Smooth muscle cell (in vitro differentiated cells): ENCODE results near the gene KRTAP5-2. TPM values are rescaled to one million over a fixed set of nuclear protein-coding genes. Genes with fewer than 3 reads are reported as not detected.

Experiments used
- DNase-seq: peaks from one replicate; lab custom pipeline; 2025; ENCODE audit not compliant: unreplicated experiment; lab: John Stamatoyannopoulos, UW
- H2AFZ ChIP-seq: fragments of 200-600 bp; sonication (generic); 2 replicates; pipeline ENCODE4 v1.6.0; 2016; ENCODE audit warnings: antibody characterized with exemption, low read depth, mild to moderate bottlenecking
- H3F3A ChIP-seq: fragments of 200-600 bp; sonication (generic); 2 replicates; pipeline ENCODE4 v1.6.0; 2017; ENCODE audit warnings: antibody characterized with exemption, low read depth
- H3K27ac ChIP-seq: fragments of 200-600 bp; sonication (generic); 2 replicates; pipeline ENCODE4 v1.5.1; 2016; ENCODE audit warnings: low read depth, mild to moderate bottlenecking
- H3K27me3 ChIP-seq: fragments of 200-600 bp; sonication (generic); 2 replicates; pipeline ENCODE4 v1.6.1; 2016; ENCODE audit warnings: low read depth, mild to moderate bottlenecking
- H3K36me3 ChIP-seq: fragments of 200-600 bp; sonication (generic); 2 replicates; pipeline ENCODE4 v1.5.1; 2016; ENCODE audit warnings: low read depth
- H3K4me1 ChIP-seq: fragments of 200-600 bp; sonication (generic); 2 replicates; pipeline ENCODE4 v1.5.1; 2016; ENCODE audit warnings: low read depth
- H3K4me2 ChIP-seq: fragments of 200-600 bp; sonication (generic); 2 replicates; pipeline ENCODE4 v1.6.0; 2016; ENCODE audit warnings: mild to moderate bottlenecking
- H3K4me3 ChIP-seq: fragments of 200-600 bp; sonication (generic); 2 replicates; pipeline ENCODE4 v1.5.1; 2016; ENCODE audit warnings: mild to moderate bottlenecking
- H3K79me2 ChIP-seq: fragments of 200-600 bp; sonication (generic); 2 replicates; pipeline ENCODE4 v1.6.0; 2016; ENCODE audit warnings: low read depth, mild to moderate bottlenecking
- H3K9ac ChIP-seq: fragments of 200-600 bp; sonication (generic); 2 replicates; pipeline ENCODE4 v1.6.0; 2016; ENCODE audit warnings: low read depth
- H3K9me3 ChIP-seq: fragments of 200-600 bp; sonication (generic); replicated peaks from 2 replicates; pipeline ENCODE4 v1.5.1; 2016; ENCODE audit warnings: low read depth
- H4K20me1 ChIP-seq: fragments of 200-600 bp; sonication (generic); 2 replicates; pipeline ENCODE4 v1.6.0; 2016; ENCODE audit warnings: low read depth
- CTCF ChIP-seq: fragments of 200-600 bp; sonication (generic); IDR thresholded peaks from 2 replicates; pipeline ENCODE4 v1.5.1; 2017; ENCODE audit warnings: borderline replicate concordance, mild to moderate bottlenecking, antibody characterized with exemption; ENCODE audit not compliant: insufficient read depth, poor library complexity, severe bottlenecking
- WGBS: methylation state at CpG from one replicate; pipeline ENCODE4 v1.1.7; 2016; ENCODE audit warnings: low lambda C conversion rate; 5-methylcytosine and 5-hydroxymethylcytosine counted together
- polyA plus RNA-seq: library from polyadenylated mRNA; unstranded; fragments of >200 nt; fragmentation: Nextera tagmentation; extraction: Ambion mirVana; gene quantifications from 2 replicates; pipeline ENCODE4 v1.2.1, GENCODE V29; 2016
- total RNA-seq: library from RNA; depleted of rRNA; stranded (reverse); fragments of >200 nt; gene quantifications from 2 replicates; pipeline ENCODE4 v1.2.3, GENCODE V29; 2014

The KRTAP5-2 gene
- total and polyA plus RNA-seq, 2 experiments from 2014 or later, result 0.14 TPM; not detected in 1

GRCh38 chr11:1574238-1574932 is 23.7 kb downstream of the KRTAP5-2 start:
- Histone ChIP-seq H3K4me3 (peak overlapping the region; percentile 75), H3K36me3 (no peaks in the 10 kb centered on the region), H3K79me2 (peaks cover 6% of the 10 kb centered on the region), H2AFZ (no peak overlapping the region), H3K9ac (no peak overlapping the region), H3K4me1 (no peaks in the 10 kb centered on the region), H3K9me3 (no peaks in the 10 kb centered on the region), H4K20me1 (peaks cover 18% of the 10 kb centered on the region), H3K27me3 (peaks cover 29% of the 10 kb centered on the region), H3K4me2 (peak overlapping the region; percentile 96), H3K27ac (no peak overlapping the region), H3F3A (no peaks in the 10 kb centered on the region)
- DNase-seq, result no peak
- peak; percentile 64 for TF ChIP-seq CTCF
- WGBS, result 1% methylated on average over 29 of the region's 64 CpGs

- Histone ChIP-seq H3K9me3 (no peaks in the 10 kb centered on the region), H3K36me3 (no peaks in the 10 kb centered on the region), H3K4me1 (no peaks in the 10 kb centered on the region), H3F3A (no peaks in the 10 kb centered on the region), H3K9ac (no peak overlapping the region), H3K27ac (no peak overlapping the region), H3K4me2 (peak overlapping the region; percentile 96), H3K27me3 (peaks cover 29% of the 10 kb centered on the region), H3K79me2 (peaks cover 6% of the 10 kb centered on the region), H2AFZ (no peak overlapping the region), H4K20me1 (peaks cover 23% of the 10 kb centered on the region), H3K4me3 (peak overlapping the region; percentile 75)
- WGBS, result 8% methylated on average over 7 of the region's 7 CpGs
- no peak for DNase-seq
- no peak for TF ChIP-seq CTCF
Measured at GRCh38 chr11:1573903-1574237, 24.2 kb downstream of the KRTAP5-2 start.

GRCh38 chr11:1573077-1573902 is 24.8 kb downstream of the KRTAP5-2 start:
- TF ChIP-seq CTCF, result no peak
- no peaks in the 10 kb centered on the region for H3K4me1 ChIP-seq
- peaks cover 29% of the 10 kb centered on the region for H4K20me1 ChIP-seq
- H3K9ac ChIP-seq, result peak overlapping the region; percentile 97
- no peaks in the 10 kb centered on the region for H3F3A ChIP-seq
- no peaks in the 10 kb centered on the region for H3K9me3 ChIP-seq
- peak overlapping the region; percentile 75 for H3K4me3 ChIP-seq
- no peak for DNase-seq
- 20% methylated on average over 34 of the region's 37 CpGs for WGBS
- H3K36me3 ChIP-seq, result no peaks in the 10 kb centered on the region
- peaks cover 29% of the 10 kb centered on the region for H3K27me3 ChIP-seq
- H2AFZ ChIP-seq, result no peak overlapping the region
- H3K4me2 ChIP-seq, result peak overlapping the region; percentile 96
- H3K27ac ChIP-seq, result no peak overlapping the region
- H3K79me2 ChIP-seq, result peaks cover 6% of the 10 kb centered on the region
